HepG2 (cell line): ENCODE results near the gene TLDC2. TPM values are rescaled to one million over a fixed set of nuclear protein-coding genes. Genes with fewer than 3 reads are reported as not detected.

Experiments
- ATF6 ChIP-seq: sonication (generic); formaldehyde crosslinking; conservative IDR thresholded peaks from 2 replicates; pipeline ENCODE4 v1.4.0; 2020; ENCODE audit warnings: missing genetic modification reagents
- ERF ChIP-seq: IDR thresholded peaks from 2 replicates; pipeline ENCODE4 v1.6.1; 2018; ENCODE audit warnings: missing biosample characterization, missing genetic modification reagents
- ESRRA ChIP-seq: sonication (generic); formaldehyde crosslinking; IDR thresholded peaks from 2 replicates; pipeline ENCODE4 v1.5.1; 2020; ENCODE audit warnings: mild to moderate bottlenecking, low read depth, missing genetic modification reagents
- IRX3 ChIP-seq: sonication (generic); formaldehyde crosslinking; IDR thresholded peaks from 2 replicates; pipeline ENCODE4 v1.8.1; 2023; ENCODE audit warnings: mild to moderate bottlenecking, low read depth, missing genetic modification reagents, borderline replicate concordance
- MLLT10 ChIP-seq: sonication (generic); formaldehyde crosslinking; IDR thresholded peaks from 2 replicates; pipeline ENCODE4 v1.4.0; 2020; ENCODE audit warnings: missing genetic modification reagents
- NFIB ChIP-seq: sonication (generic); formaldehyde crosslinking; IDR thresholded peaks from 2 replicates; pipeline ENCODE4 v1.9.0; 2021; ENCODE audit warnings: missing genetic modification reagents, mild to moderate bottlenecking, borderline replicate concordance
- SNAPC2 ChIP-seq: sonication (generic); formaldehyde crosslinking; IDR thresholded peaks from 2 replicates; pipeline ENCODE4 v1.8.1; 2022; ENCODE audit warnings: mild to moderate bottlenecking, missing genetic modification reagents
- TP53 ChIP-seq: sonication (generic); formaldehyde crosslinking; conservative IDR thresholded peaks from 2 replicates; pipeline ENCODE4 v1.4.0; 2020; ENCODE audit warnings: missing genetic modification reagents
- TRIM24 ChIP-seq: sonication (generic); formaldehyde crosslinking; IDR thresholded peaks from 2 replicates; pipeline ENCODE4 v1.8.0; 2022; ENCODE audit warnings: mild to moderate bottlenecking, missing genetic modification reagents
- ZBTB7B ChIP-seq: sonication (generic); formaldehyde crosslinking; IDR thresholded peaks from 2 replicates; pipeline ENCODE4 v1.4.0; 2020; ENCODE audit warnings: missing genetic modification reagents
- ZNF180 ChIP-seq: sonication (generic); formaldehyde crosslinking; IDR thresholded peaks from 2 replicates; pipeline ENCODE4 v1.4.0; 2020; ENCODE audit warnings: low read depth, missing genetic modification reagents, borderline replicate concordance
- ZNF569 ChIP-seq: sonication (generic); formaldehyde crosslinking; IDR thresholded peaks from 2 replicates; pipeline ENCODE4 v1.5.0; 2020; ENCODE audit warnings: mild to moderate bottlenecking, missing genetic modification reagents, moderate library complexity, borderline replicate concordance
- ZNF572 ChIP-seq: sonication (generic); formaldehyde crosslinking; IDR thresholded peaks from 2 replicates; pipeline ENCODE4 v1.5.1; 2020; ENCODE audit warnings: mild to moderate bottlenecking, missing genetic modification reagents
- ZNF670 ChIP-seq: sonication (generic); formaldehyde crosslinking; IDR thresholded peaks from 2 replicates; pipeline ENCODE4 v1.8.0; 2022; ENCODE audit warnings: mild to moderate bottlenecking, missing genetic modification reagents, borderline replicate concordance
- ZNF678 ChIP-seq: sonication (generic); formaldehyde crosslinking; IDR thresholded peaks from 2 replicates; pipeline ENCODE4 v1.4.0; 2020; ENCODE audit warnings: mild to moderate bottlenecking, missing genetic modification reagents
- ZNF772 ChIP-seq: sonication (generic); formaldehyde crosslinking; IDR thresholded peaks from 2 replicates; pipeline ENCODE4 v1.5.0; 2020; ENCODE audit warnings: mild to moderate bottlenecking, missing genetic modification reagents
- ZNF879 ChIP-seq: sonication (generic); formaldehyde crosslinking; IDR thresholded peaks from 2 replicates; pipeline ENCODE4 v1.8.1; 2023; ENCODE audit warnings: missing genetic modification reagents
- polyA plus RNA-seq, 8 experiments: library from polyadenylated mRNA; depleted of rRNA in 3 of 8; stranded (reverse) in 7 of 8; unstranded in 1 of 8; fragments of >200 nt; fragmentation: Illumina TruSeq in 4 of 8; extraction: Trizol in 4 of 8; gene quantifications; 2 replicates each; pipeline versions ENCODE4 v1.2.1 to v1.2.3, GENCODE V29; 2011 to 2016; ENCODE audit warnings: low read depth in 4 of 8, missing spikeins in 1 of 8, mixed read lengths in 1 of 8; ENCODE audit not compliant: insufficient read depth in 1 of 8
- total RNA-seq, 5 experiments: library from RNA; depleted of rRNA; stranded (reverse); fragments of >200 nt; fragmentation: Illumina TruSeq; extraction: Trizol; gene quantifications; 2 replicates each; pipeline ENCODE4 v1.2.3, GENCODE V29; 2016; ENCODE audit warnings: low read depth in 1 of 5
- TF ChIP-seq, protein P1 (sequence below): sonication (generic); formaldehyde crosslinking; IDR thresholded peaks from 2 replicates; pipeline ENCODE4 v1.5.0; 2020; ENCODE audit warnings: missing genetic modification reagents, mild to moderate bottlenecking, borderline replicate concordance
- TF ChIP-seq, protein P2 (sequence below): sonication (generic); formaldehyde crosslinking; IDR thresholded peaks from 2 replicates; pipeline ENCODE4 v1.5.0; 2020; ENCODE audit warnings: mild to moderate bottlenecking, missing genetic modification reagents

TLDC2 gene
- total and polyA plus RNA-seq, 2 of the 13 experiments (the other 11 are each of a cell fraction or from before 2014, with no cell fraction given): 1.5 to 1.6 TPM

- no peak; the same call in 1 of the 2 replicates for TF ChIP-seq ATF6 (CRISPR knock-in tag)
- TF ChIP-seq, protein P1, sequence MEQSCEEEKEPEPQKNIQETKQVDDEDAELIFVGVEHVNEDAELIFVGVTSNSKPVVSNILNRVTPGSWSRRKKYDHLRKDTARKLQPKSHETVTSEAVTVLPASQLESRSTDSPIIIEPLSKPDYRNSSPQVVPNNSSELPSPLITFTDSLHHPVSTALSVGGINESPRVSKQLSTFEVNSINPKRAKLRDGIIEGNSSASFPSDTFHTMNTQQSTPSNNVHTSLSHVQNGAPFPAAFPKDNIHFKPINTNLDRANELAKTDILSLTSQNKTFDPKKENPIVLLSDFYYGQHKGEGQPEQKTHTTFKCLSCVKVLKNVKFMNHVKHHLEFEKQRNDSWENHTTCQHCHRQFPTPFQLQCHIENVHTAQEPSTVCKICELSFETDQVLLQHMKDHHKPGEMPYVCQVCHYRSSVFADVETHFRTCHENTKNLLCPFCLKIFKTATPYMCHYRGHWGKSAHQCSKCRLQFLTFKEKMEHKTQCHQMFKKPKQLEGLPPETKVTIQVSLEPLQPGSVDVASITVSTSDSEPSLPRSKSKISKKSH (CRISPR knock-in tag): no peak
- TF ChIP-seq ZNF670: no peak
- peak; percentile 74; the same call in 1 of the 2 replicates for TF ChIP-seq ZNF678 (CRISPR knock-in tag)
- no peak for TF ChIP-seq TP53 (CRISPR knock-in tag)
- TF ChIP-seq ERF (CRISPR knock-in tag): peak; percentile 33; the same call in 1 of the 2 replicates
- 0 out of 2 replicates have a peak, but pooled peaks have one; percentile 56 for TF ChIP-seq NFIB
- TF ChIP-seq IRX3 (CRISPR knock-in tag): no peak
- peak; percentile 95 for TF ChIP-seq ZBTB7B
- TF ChIP-seq ESRRA (CRISPR knock-in tag): no peak
- TF ChIP-seq, protein P2, sequence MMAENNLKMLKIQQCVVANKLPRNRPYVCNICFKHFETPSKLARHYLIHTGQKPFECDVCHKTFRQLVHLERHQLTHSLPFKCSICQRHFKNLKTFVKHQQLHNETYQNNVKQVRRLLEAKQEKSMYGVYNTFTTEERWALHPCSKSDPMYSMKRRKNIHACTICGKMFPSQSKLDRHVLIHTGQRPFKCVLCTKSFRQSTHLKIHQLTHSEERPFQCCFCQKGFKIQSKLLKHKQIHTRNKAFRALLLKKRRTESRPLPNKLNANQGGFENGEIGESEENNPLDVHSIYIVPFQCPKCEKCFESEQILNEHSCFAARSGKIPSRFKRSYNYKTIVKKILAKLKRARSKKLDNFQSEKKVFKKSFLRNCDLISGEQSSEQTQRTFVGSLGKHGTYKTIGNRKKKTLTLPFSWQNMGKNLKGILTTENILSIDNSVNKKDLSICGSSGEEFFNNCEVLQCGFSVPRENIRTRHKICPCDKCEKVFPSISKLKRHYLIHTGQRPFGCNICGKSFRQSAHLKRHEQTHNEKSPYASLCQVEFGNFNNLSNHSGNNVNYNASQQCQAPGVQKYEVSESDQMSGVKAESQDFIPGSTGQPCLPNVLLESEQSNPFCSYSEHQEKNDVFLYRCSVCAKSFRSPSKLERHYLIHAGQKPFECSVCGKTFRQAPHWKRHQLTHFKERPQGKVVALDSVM (CRISPR knock-in tag): no peak; the same call in 1 of the 2 replicates
- no peak for TF ChIP-seq ZNF569
- TF ChIP-seq SNAPC2: 0 out of 2 replicates have a peak, but pooled peaks have one; percentile 33
- no peak for TF ChIP-seq TRIM24
- peak; percentile 83; the same call in 1 of the 2 replicates for TF ChIP-seq ZNF772 (CRISPR knock-in tag)
- no peak for TF ChIP-seq MLLT10 (CRISPR knock-in tag)
- TF ChIP-seq ZNF572: 0 out of 2 replicates have a peak, but pooled peaks have one; percentile 33
- TF ChIP-seq ZNF180 (CRISPR knock-in tag): no peak
- TF ChIP-seq ZNF879 (CRISPR knock-in tag): no peak
These were observed 4.0 kb upstream of the TLDC2 start (continued) for GRCh38 chr20:36871640-36872570.
